Measurements from ENCODE around the gene CUL1.

Gene CUL1

GRCh38 chr7:148824864-148825263 lies 126.2 kb downstream of the CUL1 start:
- TF ChIP-seq CTCF (IDR thresholded peaks at IDR 0.05; ENCODE audit: low read length, missing control alignments), result no peak
- DNase-seq (ENCODE audit: low read depth), result no peak
- no peak overlapping the region for H3K4me3 ChIP-seq (replicated peaks; ENCODE audit: low read depth, low read length)

- no peak for DNase-seq (ENCODE audit: low read depth)
- no peak for TF ChIP-seq CTCF (IDR thresholded peaks at IDR 0.05; ENCODE audit: low read length, missing control alignments)
- no peak overlapping the region for H3K4me3 ChIP-seq (replicated peaks; ENCODE audit: low read depth, low read length)
Measured at GRCh38 chr7:148825338-148825737, 126.6 kb downstream of the CUL1 start.

GRCh38 chr7:148828965-148829364 lies 130.3 kb downstream of the CUL1 start:
- TF ChIP-seq CTCF (IDR thresholded peaks at IDR 0.05; ENCODE audit: low read length, missing control alignments), result no peak
- no peak overlapping the region for H3K4me3 ChIP-seq (replicated peaks; ENCODE audit: low read depth, low read length)
- DNase-seq (ENCODE audit: low read depth), result no peak

GRCh38 chr7:148830897-148831692 lies 132.4 kb downstream of the CUL1 start:
- DNase-seq (ENCODE audit: low read depth), result no peak
- no peak for TF ChIP-seq CTCF (IDR thresholded peaks at IDR 0.05; ENCODE audit: low read length, missing control alignments)
- H3K4me3 ChIP-seq (replicated peaks; ENCODE audit: low read depth, low read length), result no peak overlapping the region

- H3K4me3 ChIP-seq (replicated peaks; ENCODE audit: low read depth, low read length), result no peak overlapping the region
- DNase-seq (ENCODE audit: low read depth), result peak; percentile 17
- no peak for TF ChIP-seq CTCF (IDR thresholded peaks at IDR 0.05; ENCODE audit: low read length, missing control alignments)
Measured at GRCh38 chr7:148831782-148832181, 133.1 kb downstream of the CUL1 start.

GRCh38 chr7:148834605-148835004 lies 135.9 kb downstream of the CUL1 start:
- DNase-seq (ENCODE audit: low read depth), result no peak
- no peak overlapping the region for H3K4me3 ChIP-seq (replicated peaks; ENCODE audit: low read depth, low read length)
- no peak for TF ChIP-seq CTCF (IDR thresholded peaks at IDR 0.05; ENCODE audit: low read length, missing control alignments)

GRCh38 chr7:148835854-148836253 lies 137.2 kb downstream of the CUL1 start:
- TF ChIP-seq CTCF (IDR thresholded peaks at IDR 0.05; ENCODE audit: low read length, missing control alignments), result no peak
- no peak for DNase-seq (ENCODE audit: low read depth)
- H3K4me3 ChIP-seq (replicated peaks; ENCODE audit: low read depth, low read length), result no peak overlapping the region
